Smooth muscle cell (in vitro differentiated cells): ENCODE measurements around the gene ITGA6. TPM values are rescaled to one million over a fixed set of nuclear protein-coding genes. Genes with fewer than 3 reads are reported as not detected.

Experiments
- DNase-seq: peaks from one replicate; lab custom pipeline; 2025; ENCODE audit not compliant: unreplicated experiment; lab: John Stamatoyannopoulos, UW
- H2AFZ ChIP-seq: fragments of 200-600 bp; sonication (generic); 2 replicates; pipeline ENCODE4 v1.6.0; 2016; ENCODE audit warnings: antibody characterized with exemption, low read depth, mild to moderate bottlenecking
- H3F3A ChIP-seq: fragments of 200-600 bp; sonication (generic); 2 replicates; pipeline ENCODE4 v1.6.0; 2017; ENCODE audit warnings: antibody characterized with exemption, low read depth
- H3K27ac ChIP-seq: fragments of 200-600 bp; sonication (generic); 2 replicates; pipeline ENCODE4 v1.5.1; 2016; ENCODE audit warnings: low read depth, mild to moderate bottlenecking
- H3K27me3 ChIP-seq: fragments of 200-600 bp; sonication (generic); 2 replicates; pipeline ENCODE4 v1.6.1; 2016; ENCODE audit warnings: low read depth, mild to moderate bottlenecking
- H3K36me3 ChIP-seq: fragments of 200-600 bp; sonication (generic); 2 replicates; pipeline ENCODE4 v1.5.1; 2016; ENCODE audit warnings: low read depth
- H3K4me1 ChIP-seq: fragments of 200-600 bp; sonication (generic); 2 replicates; pipeline ENCODE4 v1.5.1; 2016; ENCODE audit warnings: low read depth
- H3K4me2 ChIP-seq: fragments of 200-600 bp; sonication (generic); 2 replicates; pipeline ENCODE4 v1.6.0; 2016; ENCODE audit warnings: mild to moderate bottlenecking
- H3K4me3 ChIP-seq: fragments of 200-600 bp; sonication (generic); 2 replicates; pipeline ENCODE4 v1.5.1; 2016; ENCODE audit warnings: mild to moderate bottlenecking
- H3K79me2 ChIP-seq: fragments of 200-600 bp; sonication (generic); 2 replicates; pipeline ENCODE4 v1.6.0; 2016; ENCODE audit warnings: low read depth, mild to moderate bottlenecking
- H3K9ac ChIP-seq: fragments of 200-600 bp; sonication (generic); 2 replicates; pipeline ENCODE4 v1.6.0; 2016; ENCODE audit warnings: low read depth
- H3K9me3 ChIP-seq: fragments of 200-600 bp; sonication (generic); replicated peaks from 2 replicates; pipeline ENCODE4 v1.5.1; 2016; ENCODE audit warnings: low read depth
- H4K20me1 ChIP-seq: fragments of 200-600 bp; sonication (generic); 2 replicates; pipeline ENCODE4 v1.6.0; 2016; ENCODE audit warnings: low read depth
- CTCF ChIP-seq: fragments of 200-600 bp; sonication (generic); IDR thresholded peaks from 2 replicates; pipeline ENCODE4 v1.5.1; 2017; ENCODE audit warnings: borderline replicate concordance, mild to moderate bottlenecking, antibody characterized with exemption; ENCODE audit not compliant: insufficient read depth, poor library complexity, severe bottlenecking
- WGBS: methylation state at CpG from one replicate; pipeline ENCODE4 v1.1.7; 2016; ENCODE audit warnings: low lambda C conversion rate; 5-methylcytosine and 5-hydroxymethylcytosine counted together
- polyA plus RNA-seq: library from polyadenylated mRNA; unstranded; fragments of >200 nt; fragmentation: Nextera tagmentation; extraction: Ambion mirVana; gene quantifications from 2 replicates; pipeline ENCODE4 v1.2.1, GENCODE V29; 2016
- total RNA-seq: library from RNA; depleted of rRNA; stranded (reverse); fragments of >200 nt; gene quantifications from 2 replicates; pipeline ENCODE4 v1.2.3, GENCODE V29; 2014

Gene ITGA6
- total and polyA plus RNA-seq, 2 experiments from 2014 or later: 11.8 to 198 TPM

- Histone ChIP-seq H3K4me3 (no peak overlapping the region), H2AFZ (no peak overlapping the region), H3K27ac (no peak overlapping the region), H3K4me2 (no peak overlapping the region), H3K9me3 (no peaks in the 10 kb centered on the region), H3K79me2 (no peaks in the 10 kb centered on the region), H3K4me1 (peaks cover 6% of the 10 kb centered on the region), H3F3A (no peaks in the 10 kb centered on the region), H4K20me1 (no peaks in the 10 kb centered on the region), H3K36me3 (no peaks in the 10 kb centered on the region), H3K9ac (no peak overlapping the region), H3K27me3 (peaks cover 3% of the 10 kb centered on the region)
- 95% methylated on average over 4 of the region's 4 CpGs for WGBS
- no peak for DNase-seq
- TF ChIP-seq CTCF: no peak
Observed at GRCh38 chr2:172403402-172403801, 24.0 kb upstream of the ITGA6 start.

DNA sequence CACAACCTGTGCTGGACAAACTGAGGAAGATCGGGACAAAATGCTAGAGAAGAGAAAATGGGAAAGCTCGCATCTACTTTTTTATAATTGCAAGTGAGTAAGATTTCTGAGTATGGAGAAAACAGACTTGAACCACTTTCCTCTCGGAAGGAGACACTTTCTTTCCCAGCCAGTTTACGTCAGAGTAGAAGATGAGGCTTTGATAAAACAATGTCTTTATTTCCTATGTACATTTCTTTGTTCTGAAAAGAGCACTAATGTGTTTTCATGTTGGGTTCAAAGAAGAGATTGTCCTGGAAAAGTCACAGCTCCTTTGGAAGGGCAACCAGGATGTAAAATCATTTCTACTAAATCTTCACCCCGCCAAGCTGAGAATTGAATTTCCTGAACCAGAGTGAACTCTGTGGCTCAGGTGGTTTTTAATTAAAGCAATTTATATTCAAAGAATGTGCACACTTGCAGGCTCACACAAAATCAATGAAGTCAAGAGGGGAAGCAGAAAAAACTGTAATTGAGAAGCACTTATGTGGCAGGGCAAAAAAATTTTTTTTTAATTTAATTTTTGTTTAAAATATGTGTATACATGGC lies 23.4 kb upstream of the ITGA6 start:
- 96% methylated on average over 5 of the region's 5 CpGs for WGBS
- Histone ChIP-seq H3K4me1 (peaks cover 6% of the 10 kb centered on the region), H4K20me1 (no peaks in the 10 kb centered on the region), H2AFZ (no peak overlapping the region), H3K79me2 (no peaks in the 10 kb centered on the region), H3K4me3 (no peak overlapping the region), H3F3A (no peaks in the 10 kb centered on the region), H3K9me3 (no peaks in the 10 kb centered on the region), H3K9ac (no peak overlapping the region), H3K27me3 (peaks cover 8% of the 10 kb centered on the region), H3K36me3 (no peaks in the 10 kb centered on the region), H3K27ac (no peak overlapping the region), H3K4me2 (no peak overlapping the region)
- TF ChIP-seq CTCF: no peak
- DNase-seq: no peak

GRCh38 chr2:172404824-172405223 lies 22.6 kb upstream of the ITGA6 start:
- Histone ChIP-seq H3F3A (no peaks in the 10 kb centered on the region), H3K27ac (no peak overlapping the region), H3K27me3 (peaks cover 8% of the 10 kb centered on the region), H3K4me1 (peaks cover 6% of the 10 kb centered on the region), H4K20me1 (no peaks in the 10 kb centered on the region), H3K79me2 (no peaks in the 10 kb centered on the region), H3K4me2 (no peak overlapping the region), H2AFZ (no peak overlapping the region), H3K36me3 (no peaks in the 10 kb centered on the region), H3K4me3 (no peak overlapping the region), H3K9ac (no peak overlapping the region), H3K9me3 (no peaks in the 10 kb centered on the region)
- 13% methylated on average over 1 of the region's 1 CpG for WGBS
- TF ChIP-seq CTCF: no peak
- DNase-seq: no peak

DNA sequence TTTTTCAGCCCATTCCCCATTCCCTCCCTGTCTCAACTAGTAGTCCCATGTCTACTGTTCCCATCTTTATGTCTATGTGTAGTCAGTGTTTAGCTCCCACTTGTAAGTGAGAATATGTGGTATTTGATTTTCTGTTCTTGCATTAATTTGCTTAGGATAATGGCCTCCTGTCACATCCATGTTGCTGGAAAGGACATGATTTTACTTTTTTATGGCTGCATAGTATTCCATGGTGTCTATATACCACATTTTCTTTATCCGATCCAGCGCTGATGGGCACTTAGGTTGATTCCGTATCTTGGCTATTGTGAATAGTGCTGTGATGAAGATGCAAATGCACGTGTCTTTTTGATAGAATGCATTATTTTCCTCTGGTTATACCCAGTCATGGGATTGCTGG lies 21.7 kb upstream of the ITGA6 start:
- Histone ChIP-seq H3K36me3 (no peaks in the 10 kb centered on the region), H3K9ac (no peak overlapping the region), H3K4me2 (no peak overlapping the region), H3F3A (no peaks in the 10 kb centered on the region), H3K27me3 (peaks cover 8% of the 10 kb centered on the region), H4K20me1 (no peaks in the 10 kb centered on the region), H3K4me1 (peaks cover 6% of the 10 kb centered on the region), H3K9me3 (no peaks in the 10 kb centered on the region), H3K4me3 (no peak overlapping the region), H2AFZ (no peak overlapping the region), H3K79me2 (no peaks in the 10 kb centered on the region), H3K27ac (no peak overlapping the region)
- no peak for DNase-seq
- TF ChIP-seq CTCF: no peak
- WGBS: 98% methylated on average over 4 of the region's 4 CpGs
